Neural progenitor cell (in vitro differentiated cells): ENCODE results near the gene C18orf32. TPM values are rescaled to one million over a fixed set of nuclear protein-coding genes. Genes with fewer than 3 reads are reported as not detected.

Source experiments
- DNase-seq: peaks from one replicate; pipeline ENCODE4 v3.0.0-alpha.2; 2016; ENCODE audit warnings: low spot score
- H2AFZ ChIP-seq: fragments of 200-600 bp; sonication (generic); replicated peaks from 2 replicates; pipeline ENCODE4 v1.6.1; 2016; ENCODE audit warnings: antibody characterized with exemption
- H3F3A ChIP-seq: fragments of 200-600 bp; sonication (generic); 2 replicates; pipeline ENCODE4 v1.6.1; 2016; ENCODE audit warnings: antibody characterized with exemption, low read depth
- H3K27ac ChIP-seq: fragments of 200-600 bp; sonication (generic); 2 replicates; pipeline ENCODE4 v1.5.1; 2016; ENCODE audit warnings: mild to moderate bottlenecking
- H3K27me3 ChIP-seq: fragments of 200-600 bp; sonication (generic); 2 replicates; pipeline ENCODE4 v1.6.1; 2016; ENCODE audit warnings: mild to moderate bottlenecking, moderate library complexity
- H3K36me3 ChIP-seq: fragments of 200-600 bp; sonication (generic); 2 replicates; pipeline ENCODE4 v1.5.1; 2016
- H3K4me1 ChIP-seq: fragments of 200-600 bp; sonication (generic); 2 replicates; pipeline ENCODE4 v1.6.1; 2016; ENCODE audit warnings: mixed run types
- H3K4me2 ChIP-seq: fragments of 200-600 bp; sonication (generic); 2 replicates; pipeline ENCODE4 v1.6.1; 2016
- H3K4me3 ChIP-seq: fragments of 200-600 bp; sonication (generic); 2 replicates; pipeline ENCODE4 v1.5.1; 2016
- H3K79me2 ChIP-seq: fragments of 200-600 bp; sonication (generic); 2 replicates; pipeline ENCODE4 v1.6.1; 2016; ENCODE audit warnings: low read depth
- H3K9ac ChIP-seq: fragments of 200-600 bp; sonication (generic); 2 replicates; pipeline ENCODE4 v1.6.1; 2016
- H3K9me3 ChIP-seq: fragments of 200-600 bp; sonication (generic); 2 replicates; pipeline ENCODE4 v1.5.1; 2016; ENCODE audit warnings: low read depth
- H4K20me1 ChIP-seq: fragments of 200-600 bp; sonication (generic); 2 replicates; pipeline ENCODE4 v1.6.1; 2016; ENCODE audit warnings: low read depth
- H3K27ac Mint-ChIP-seq: 3 replicates; pipeline ENCODE4 v1.8.0; 2021; ENCODE audit warnings: mixed read lengths
- H3K27me3 Mint-ChIP-seq: 2 replicates; pipeline ENCODE4 v1.8.0; 2022; ENCODE audit warnings: low read depth, mild to moderate bottlenecking, inconsistent platforms, moderate library complexity, mixed read lengths; ENCODE audit not compliant: insufficient read depth
- H3K36me3 Mint-ChIP-seq: 3 replicates; pipeline ENCODE4 v1.8.0; 2021; ENCODE audit warnings: mixed read lengths
- H3K4me1 Mint-ChIP-seq: 3 replicates; pipeline ENCODE4 v1.8.0; 2021; ENCODE audit warnings: mixed read lengths
- H3K4me3 Mint-ChIP-seq: 3 replicates; pipeline ENCODE4 v1.8.0; 2021; ENCODE audit warnings: mild to moderate bottlenecking, moderate library complexity, mixed read lengths
- H3K9me3 Mint-ChIP-seq: 3 replicates; pipeline ENCODE4 v1.8.0; 2020; ENCODE audit warnings: mixed read lengths
- CTCF ChIP-seq: fragments of 200-600 bp; sonication (generic); IDR thresholded peaks from 2 replicates; pipeline ENCODE4 v1.5.1; 2017; ENCODE audit warnings: antibody characterized with exemption, mild to moderate bottlenecking
- EZH2 ChIP-seq: fragments of 200-600 bp; sonication (generic); IDR thresholded peaks from 2 replicates; pipeline ENCODE4 v1.6.1; 2017; ENCODE audit warnings: antibody characterized with exemption, mild to moderate bottlenecking, moderate library complexity
- EZH2phosphoT487 ChIP-seq: fragments of 200-600 bp; sonication (generic); IDR thresholded peaks from 2 replicates; pipeline ENCODE4 v1.6.1; 2017; ENCODE audit warnings: antibody characterized with exemption
- total RNA-seq: library from RNA; depleted of rRNA; stranded (reverse); fragments of >200 nt; gene quantifications from 2 replicates; pipeline ENCODE4 v1.2.3, GENCODE V29; 2015; ENCODE audit warnings: low replicate concordance

Gene C18orf32
- total RNA-seq, 1 donor from 2014 or later: 72.4 TPM

GRCh38 chr18:49467599-49467998 lies 19.4 kb downstream of the C18orf32 start:
- Histone ChIP-seq H3K4me2 (no peak overlapping the region), H3K4me3 (no peak overlapping the region), H4K20me1 (no peaks in the 10 kb centered on the region), H3K9me3 (no peaks in the 10 kb centered on the region), H3F3A (peaks cover 24% of the 10 kb centered on the region), H3K9ac (no peak overlapping the region), H2AFZ (no peak overlapping the region), H3K79me2 (no peaks in the 10 kb centered on the region), H3K27ac (no peak overlapping the region), H3K4me1 (peaks cover 16% of the 10 kb centered on the region), H3K27me3 (no peaks in the 10 kb centered on the region), H3K36me3 (no peaks in the 10 kb centered on the region)
- H3K36me3 Mint-ChIP-seq: no peaks in the 10 kb centered on the region
- TF ChIP-seq EZH2 (no peak), EZH2phosphoT487 (no peak), CTCF (no peak)
- H3K4me3 Mint-ChIP-seq: no peak overlapping the region
- no peak for DNase-seq
- no peak overlapping the region for H3K27ac Mint-ChIP-seq
- peaks cover 12% of the 10 kb centered on the region for H3K27me3 Mint-ChIP-seq
- peaks cover 19% of the 10 kb centered on the region for H3K4me1 Mint-ChIP-seq
- no peaks in the 10 kb centered on the region for H3K9me3 Mint-ChIP-seq

GRCh38 chr18:49467019-49467563 lies 19.9 kb downstream of the C18orf32 start:
- no peaks in the 10 kb centered on the region for H4K20me1 ChIP-seq
- H3K9ac ChIP-seq: no peak overlapping the region
- no peak for DNase-seq
- H3F3A ChIP-seq: peaks cover 24% of the 10 kb centered on the region
- H3K4me3 Mint-ChIP-seq: no peak overlapping the region
- no peaks in the 10 kb centered on the region for H3K27me3 ChIP-seq
- TF ChIP-seq CTCF (no peak), EZH2phosphoT487 (no peak), EZH2 (no peak)
- H3K4me2 ChIP-seq: no peak overlapping the region
- no peaks in the 10 kb centered on the region for H3K9me3 Mint-ChIP-seq
- H3K36me3 ChIP-seq: no peaks in the 10 kb centered on the region
- H2AFZ ChIP-seq: no peak overlapping the region
- peaks cover 16% of the 10 kb centered on the region for H3K4me1 ChIP-seq
- no peaks in the 10 kb centered on the region for H3K79me2 ChIP-seq
- H3K27ac Mint-ChIP-seq: no peak overlapping the region
- H3K9me3 ChIP-seq: no peaks in the 10 kb centered on the region
- H3K36me3 Mint-ChIP-seq: no peaks in the 10 kb centered on the region
- H3K4me3 ChIP-seq: no peak overlapping the region
- peaks cover 12% of the 10 kb centered on the region for H3K27me3 Mint-ChIP-seq
- H3K4me1 Mint-ChIP-seq: peaks cover 19% of the 10 kb centered on the region
- H3K27ac ChIP-seq: no peak overlapping the region

DNA sequence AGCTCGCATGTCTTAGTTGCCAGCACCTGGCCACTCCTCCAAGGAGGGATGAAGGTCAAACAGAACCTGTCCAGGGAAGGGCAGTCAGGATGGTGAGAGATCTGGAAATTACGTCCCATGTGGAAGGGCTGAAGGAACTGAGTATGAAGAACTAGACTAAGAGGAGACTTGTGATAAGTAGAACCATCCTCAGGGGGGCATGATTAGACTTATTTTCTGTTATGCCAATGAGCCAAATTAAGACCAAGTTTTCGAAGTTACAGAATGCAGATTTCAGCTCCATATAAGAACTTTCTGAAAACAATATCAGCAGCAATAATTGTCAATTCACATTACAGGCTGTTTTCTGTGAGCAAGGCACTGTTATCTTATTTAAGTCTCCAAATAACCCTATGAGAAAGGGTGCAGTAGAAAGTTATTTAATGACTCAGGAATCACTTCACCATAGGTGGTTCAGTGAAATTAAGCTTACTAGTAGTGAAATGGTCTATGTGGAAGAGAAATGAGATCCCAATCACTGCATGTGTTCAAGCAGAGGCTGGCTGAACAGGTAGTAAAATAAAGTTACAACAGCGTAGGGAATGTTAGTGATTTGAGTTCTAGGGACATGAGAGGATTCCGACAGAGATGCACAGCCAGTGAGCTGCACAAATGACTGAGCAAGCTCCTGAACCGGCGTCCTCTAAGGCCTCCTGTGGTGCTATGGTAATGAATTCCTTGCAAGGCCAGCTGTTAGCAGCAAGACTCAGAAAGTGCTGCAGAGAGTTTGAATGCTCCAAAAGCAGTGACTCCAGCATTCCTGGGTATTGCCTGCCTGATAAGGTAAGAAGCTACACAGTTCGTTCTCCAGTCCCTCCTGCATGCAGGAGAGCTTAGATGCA lies 22.1 kb downstream of the C18orf32 start:
- Histone ChIP-seq H2AFZ (no peak overlapping the region), H3K4me3 (peak overlapping the region; percentile 19), H3K27me3 (peaks cover 8% of the 10 kb centered on the region), H3K27ac (no peak overlapping the region), H3K79me2 (no peaks in the 10 kb centered on the region), H3K36me3 (no peaks in the 10 kb centered on the region), H3K9me3 (no peaks in the 10 kb centered on the region), H3K4me2 (peak overlapping the region; percentile 56), H3F3A (peaks cover 24% of the 10 kb centered on the region), H3K4me1 (peaks cover 16% of the 10 kb centered on the region), H3K9ac (no peak overlapping the region), H4K20me1 (no peaks in the 10 kb centered on the region)
- H3K27ac Mint-ChIP-seq: no peak overlapping the region
- H3K9me3 Mint-ChIP-seq: no peaks in the 10 kb centered on the region
- peak overlapping the region; percentile 59 for H3K4me3 Mint-ChIP-seq
- TF ChIP-seq CTCF (peak; percentile 5), EZH2phosphoT487 (no peak)
- H3K36me3 Mint-ChIP-seq: no peaks in the 10 kb centered on the region
- peak; percentile 86 for DNase-seq
- peaks cover 7% of the 10 kb centered on the region for H3K27me3 Mint-ChIP-seq
- peaks cover 22% of the 10 kb centered on the region for H3K4me1 Mint-ChIP-seq
